CD4-positive, alpha-beta T cell treated with Interleukin-21 for 1 hour (primary cell): Measurements from ENCODE around the gene EHD3.

Experiments used
- DNase-seq: peaks from one replicate; pipeline ENCODE4 v3.0.0-alpha.2; 2020

The EHD3 gene

GRCh38 chr2:31296641-31297287, 62.8 kb downstream of the EHD3 start:
- no peak for DNase-seq

- DNase-seq: no peak
These were observed 63.8 kb downstream of the EHD3 start for GRCh38 chr2:31297751-31298150.

GRCh38 chr2:31299547-31299946, 65.6 kb downstream of the EHD3 start:
- no peak for DNase-seq

- DNase-seq: no peak
These were observed 66.4 kb downstream of the EHD3 start for GRCh38 chr2:31300309-31300708.

GRCh38 chr2:31302940-31303563, 69.1 kb downstream of the EHD3 start:
- DNase-seq: no peak

- no peak for DNase-seq
These were observed 70.9 kb downstream of the EHD3 start for GRCh38 chr2:31304816-31305215.

- DNase-seq: no peak
These were observed 78.9 kb downstream of the EHD3 start for GRCh38 chr2:31312898-31313297.

- no peak for DNase-seq
These were observed 80.8 kb downstream of the EHD3 start for GRCh38 chr2:31314761-31315160.

GRCh38 chr2:31317396-31317795, 83.4 kb downstream of the EHD3 start:
- no peak for DNase-seq

GRCh38 chr2:31318361-31319336, 84.7 kb downstream of the EHD3 start:
- peak; percentile 33 for DNase-seq
